Tibial artery (tissue), 4 donors: Measurements from ENCODE around the gene RFX1.

Experiments
- DNase-seq, 2 donors: peaks; one replicate each; pipeline ENCODE4 v3.0.0-alpha.2; 2019
- H3K27ac ChIP-seq, 2 donors: fragments of 200-600 bp; sonication (generic) in 1 of 2; 1 replicate in 1 of 2; 2 replicates in 1 of 2; pipeline ENCODE4 v1.5.1; 2018 to 2019; ENCODE audit warnings: mild to moderate bottlenecking in 1 of 2
- H3K27me3 ChIP-seq, 2 donors: fragments of 200-600 bp; sonication (generic) in 1 of 2; one replicate each; pipeline versions ENCODE4 v1.5.1 to v1.6.0; 2016 to 2019
- H3K36me3 ChIP-seq, 3 donors: fragments of 200-600 bp; sonication (generic) in 2 of 3; one replicate each; pipeline ENCODE4 v1.5.1; 2016 to 2019; ENCODE audit warnings: mild to moderate bottlenecking in 2 of 3
- H3K4me1 ChIP-seq, 4 donors: fragments of 200-600 bp; sonication (generic) in 2 of 4; 1 replicate in 3 of 4; 2 replicates in 1 of 4; pipeline ENCODE4 v1.5.1; 2016 to 2019
- H3K4me3 ChIP-seq, 2 donors: fragments of 200-600 bp; sonication (generic) in 1 of 2; 1 replicate in 1 of 2; 2 replicates in 1 of 2; pipeline ENCODE4 v1.5.1; 2018 to 2019; ENCODE audit warnings: mild to moderate bottlenecking in 2 of 2
- H3K9me3 ChIP-seq, 3 donors: fragments of 200-600 bp; sonication (generic) in 1 of 3; one replicate each; pipeline ENCODE4 v1.5.1; 2016 to 2019
- intact Hi-C: fragments of 100-400 bp; cut with DNase I; formaldehyde crosslinking; loops from one replicate; pipeline ENCODE4 v1.15.0; 2023; ENCODE audit warnings: low total_unique reads
- TF ChIP-seq, protein P1 (sequence below), 2 experiments: fragments of 200-600 bp in 1 of 2; fragments of 450-650 bp in 1 of 2; IDR thresholded peaks; one replicate each; pipeline ENCODE4 v1.5.1; 2017 to 2019; ENCODE audit warnings: antibody characterized with exemption in 2 of 2, mild to moderate bottlenecking in 1 of 2, moderate library complexity in 1 of 2

The RFX1 gene

DNA sequence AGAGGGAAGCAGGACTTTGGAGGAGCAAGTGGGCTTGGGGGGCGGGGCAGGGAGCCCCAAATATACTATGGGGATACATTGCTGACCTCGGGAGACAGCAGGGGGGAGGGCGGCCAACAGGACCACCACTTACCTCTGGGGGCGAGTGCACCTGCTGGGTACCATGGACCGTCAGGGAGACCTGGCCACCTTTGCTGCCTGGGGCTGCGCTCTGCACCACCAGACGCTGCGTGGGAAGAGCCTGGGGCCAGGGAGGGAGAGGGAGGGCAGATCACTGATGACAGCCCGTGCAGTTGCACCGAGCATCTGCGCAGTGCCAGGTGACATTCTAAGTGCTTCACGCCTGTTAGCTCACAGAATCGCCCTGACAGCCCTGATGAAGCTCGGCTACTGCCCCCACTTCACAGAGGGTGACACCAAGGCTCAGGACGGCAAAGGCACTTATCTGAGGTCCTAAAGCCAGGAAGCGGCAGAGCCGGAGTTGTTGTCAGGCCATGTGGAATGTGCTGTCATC lies 24.1 kb downstream of the RFX1 start:
- Histone ChIP-seq H3K4me1 (peaks cover 0 to 33% (median 28%) of the 10 kb centered on the region in 4 donors), H3K27me3 (no peaks in the 10 kb centered on the region)
- intact Hi-C loops, result no loop called here

DNA sequence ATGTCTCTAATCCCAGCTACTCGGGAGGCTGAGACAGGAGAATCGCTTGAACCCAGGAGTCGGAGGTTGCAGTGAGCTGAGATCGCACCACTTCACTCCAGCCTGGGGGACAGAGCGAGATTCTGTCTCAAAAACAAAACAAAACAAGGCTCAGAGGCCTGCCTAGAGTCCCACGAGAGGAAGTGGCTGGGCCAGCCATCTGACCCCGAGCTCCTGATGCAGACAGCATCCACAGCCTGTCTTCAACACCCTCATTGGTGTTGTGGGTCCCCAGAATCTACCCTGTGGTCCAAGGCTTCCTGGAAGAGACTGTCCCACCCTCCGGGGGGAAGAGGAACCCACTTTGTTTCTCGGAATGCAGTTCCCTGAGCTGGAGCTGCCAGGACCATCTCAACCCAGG lies 24.7 kb downstream of the RFX1 start:
- Histone ChIP-seq H3K9me3 (no peaks in the 10 kb centered on the region), H3K27me3 (no peaks in the 10 kb centered on the region), H3K4me3 (no peak overlapping the region), H3K4me1 (peaks cover 0 to 32% (median 24%) of the 10 kb centered on the region in 4 donors), H3K27ac (no peak overlapping the region), H3K36me3 (peaks cover 0 to 27% (median 5%) of the 10 kb centered on the region in 3 donors)
- DNase-seq, result no peak
- intact Hi-C loops, result no loop called here
- TF ChIP-seq, protein P1, sequence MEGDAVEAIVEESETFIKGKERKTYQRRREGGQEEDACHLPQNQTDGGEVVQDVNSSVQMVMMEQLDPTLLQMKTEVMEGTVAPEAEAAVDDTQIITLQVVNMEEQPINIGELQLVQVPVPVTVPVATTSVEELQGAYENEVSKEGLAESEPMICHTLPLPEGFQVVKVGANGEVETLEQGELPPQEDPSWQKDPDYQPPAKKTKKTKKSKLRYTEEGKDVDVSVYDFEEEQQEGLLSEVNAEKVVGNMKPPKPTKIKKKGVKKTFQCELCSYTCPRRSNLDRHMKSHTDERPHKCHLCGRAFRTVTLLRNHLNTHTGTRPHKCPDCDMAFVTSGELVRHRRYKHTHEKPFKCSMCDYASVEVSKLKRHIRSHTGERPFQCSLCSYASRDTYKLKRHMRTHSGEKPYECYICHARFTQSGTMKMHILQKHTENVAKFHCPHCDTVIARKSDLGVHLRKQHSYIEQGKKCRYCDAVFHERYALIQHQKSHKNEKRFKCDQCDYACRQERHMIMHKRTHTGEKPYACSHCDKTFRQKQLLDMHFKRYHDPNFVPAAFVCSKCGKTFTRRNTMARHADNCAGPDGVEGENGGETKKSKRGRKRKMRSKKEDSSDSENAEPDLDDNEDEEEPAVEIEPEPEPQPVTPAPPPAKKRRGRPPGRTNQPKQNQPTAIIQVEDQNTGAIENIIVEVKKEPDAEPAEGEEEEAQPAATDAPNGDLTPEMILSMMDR (IDR thresholded peaks at IDR 0.05), result no peak

More for the DNA sequence above, 24.1 kb downstream of the RFX1 start:
- TF ChIP-seq, protein P1 (IDR thresholded peaks at IDR 0.05), result no peak
- no peak overlapping the region for H3K27ac ChIP-seq
- no peaks in the 10 kb centered on the region for H3K9me3 ChIP-seq
- H3K36me3 ChIP-seq, result peaks cover 0 to 25% (median 5%) of the 10 kb centered on the region in 3 donors
- H3K4me3 ChIP-seq, result no peak overlapping the region
- DNase-seq, result no peak

DNA sequence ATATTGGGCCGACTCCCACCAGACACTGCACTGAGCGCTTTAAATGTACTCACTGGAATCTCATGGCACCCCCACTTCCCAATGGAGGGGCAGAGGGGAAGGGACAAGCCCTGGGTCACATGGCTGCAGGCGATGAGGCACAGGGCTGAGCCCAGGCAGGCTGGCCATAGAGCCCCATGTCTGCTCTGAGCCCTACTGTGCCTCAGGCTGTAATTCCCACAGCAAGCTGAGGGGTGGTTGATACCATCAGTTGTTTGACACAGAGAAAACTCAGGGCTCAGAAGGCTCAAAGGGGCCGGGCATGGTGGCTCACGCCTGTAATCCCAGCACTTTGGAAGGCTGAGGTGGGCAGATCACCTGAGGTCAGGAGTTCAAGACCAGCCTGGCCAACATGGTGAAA lies 25.1 kb downstream of the RFX1 start:
- H3K36me3 ChIP-seq, result peaks cover 0 to 31% (median 5%) of the 10 kb centered on the region in 3 donors
- no peaks in the 10 kb centered on the region for H3K9me3 ChIP-seq
- intact Hi-C loops, result no loop called here
- no peak overlapping the region for H3K4me3 ChIP-seq
- no peak for DNase-seq
- H3K27me3 ChIP-seq, result no peaks in the 10 kb centered on the region
- H3K4me1 ChIP-seq, result peaks cover 0 to 32% (median 21%) of the 10 kb centered on the region in 4 donors
- TF ChIP-seq, protein P1 (IDR thresholded peaks at IDR 0.05), result no peak
- H3K27ac ChIP-seq, result no peak overlapping the region

DNA sequence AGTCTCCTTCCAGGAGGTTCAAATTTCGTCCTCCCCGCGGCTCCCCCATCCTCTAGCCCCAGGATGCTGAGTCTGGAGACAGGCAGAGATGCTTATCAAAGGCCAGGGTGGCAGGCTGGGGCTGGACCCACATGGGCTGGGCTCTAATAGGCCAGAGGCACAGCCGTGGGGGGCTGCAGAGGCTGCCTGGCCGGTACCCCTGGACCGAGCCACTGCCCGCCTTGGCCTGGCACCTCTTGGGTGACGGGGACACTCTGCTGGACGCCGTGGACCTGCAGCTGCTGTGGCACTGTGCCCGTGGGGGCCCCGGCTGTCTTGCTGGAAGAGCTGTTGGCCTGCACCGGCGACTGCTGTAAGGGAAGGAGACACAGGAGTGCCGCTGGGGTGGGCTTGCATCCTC lies 25.8 kb downstream of the RFX1 start:
- Histone ChIP-seq H3K27me3 (no peaks in the 10 kb centered on the region), H3K27ac (no peak overlapping the region), H3K36me3 (peaks cover 0 to 38% (median 5%) of the 10 kb centered on the region in 3 donors), H3K9me3 (no peaks in the 10 kb centered on the region), H3K4me3 (no peak overlapping the region), H3K4me1 (peaks cover 0 to 30% (median 19%) of the 10 kb centered on the region in 4 donors)
- TF ChIP-seq, protein P1 (IDR thresholded peaks at IDR 0.05), result no peak
- DNase-seq, result no peak
- intact Hi-C loops, result no loop called here

DNA sequence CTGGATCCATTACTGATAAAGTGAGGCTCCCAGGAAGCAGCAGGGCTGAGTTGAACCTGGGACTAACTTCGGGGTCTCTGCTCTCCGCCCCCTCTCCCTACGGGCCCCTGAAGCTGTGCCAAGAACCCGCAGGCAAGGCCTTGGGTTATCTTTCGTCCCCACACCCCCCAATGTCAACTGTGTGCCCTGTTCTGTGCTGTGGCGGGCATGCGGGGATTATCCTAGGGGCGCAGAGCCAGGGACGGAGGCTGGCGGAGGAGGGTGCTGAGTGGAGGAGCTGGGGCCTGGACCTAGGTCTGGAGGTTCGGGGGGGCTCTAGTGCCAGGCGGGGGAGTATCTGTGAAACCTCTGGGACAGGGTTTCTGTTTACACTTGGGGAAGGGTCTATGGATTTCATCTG lies 26.4 kb downstream of the RFX1 start:
- Histone ChIP-seq H3K4me1 (peaks cover 0 to 30% (median 19%) of the 10 kb centered on the region in 4 donors), H3K27me3 (no peaks in the 10 kb centered on the region), H3K36me3 (peaks cover 0 to 44% (median 5%) of the 10 kb centered on the region in 3 donors), H3K27ac (peak overlapping the region; percentile 73 to 76), H3K9me3 (no peaks in the 10 kb centered on the region), H3K4me3 (peak overlapping the region in 1 of 2 donors; percentile 63)
- DNase-seq, result no peak
- TF ChIP-seq, protein P1 (IDR thresholded peaks at IDR 0.05), result no peak
- intact Hi-C loops, result no loop called here
